Measurements from ENCODE around the gene PLAC1.

DNA sequence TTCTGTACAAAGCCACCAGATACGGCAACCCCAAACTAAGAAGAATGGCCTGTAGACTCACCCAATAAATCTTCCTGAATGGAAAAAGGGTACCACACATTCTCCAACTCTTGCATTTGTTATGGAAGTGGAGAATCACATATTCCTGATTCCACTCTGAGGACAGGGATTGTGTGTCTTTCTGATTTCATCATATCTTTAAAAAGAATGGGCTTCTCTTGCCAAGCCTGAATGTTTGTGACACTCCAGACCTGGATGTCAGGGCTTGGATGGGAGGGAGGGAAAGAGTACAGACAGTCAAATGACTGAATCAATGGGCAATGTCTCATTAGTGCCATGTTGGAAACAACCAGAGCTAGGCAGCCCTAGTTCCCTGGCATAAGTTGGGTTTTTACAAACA is 77.4 kb downstream of the PLAC1 start:
- TF ChIP-seq, protein P1, sequence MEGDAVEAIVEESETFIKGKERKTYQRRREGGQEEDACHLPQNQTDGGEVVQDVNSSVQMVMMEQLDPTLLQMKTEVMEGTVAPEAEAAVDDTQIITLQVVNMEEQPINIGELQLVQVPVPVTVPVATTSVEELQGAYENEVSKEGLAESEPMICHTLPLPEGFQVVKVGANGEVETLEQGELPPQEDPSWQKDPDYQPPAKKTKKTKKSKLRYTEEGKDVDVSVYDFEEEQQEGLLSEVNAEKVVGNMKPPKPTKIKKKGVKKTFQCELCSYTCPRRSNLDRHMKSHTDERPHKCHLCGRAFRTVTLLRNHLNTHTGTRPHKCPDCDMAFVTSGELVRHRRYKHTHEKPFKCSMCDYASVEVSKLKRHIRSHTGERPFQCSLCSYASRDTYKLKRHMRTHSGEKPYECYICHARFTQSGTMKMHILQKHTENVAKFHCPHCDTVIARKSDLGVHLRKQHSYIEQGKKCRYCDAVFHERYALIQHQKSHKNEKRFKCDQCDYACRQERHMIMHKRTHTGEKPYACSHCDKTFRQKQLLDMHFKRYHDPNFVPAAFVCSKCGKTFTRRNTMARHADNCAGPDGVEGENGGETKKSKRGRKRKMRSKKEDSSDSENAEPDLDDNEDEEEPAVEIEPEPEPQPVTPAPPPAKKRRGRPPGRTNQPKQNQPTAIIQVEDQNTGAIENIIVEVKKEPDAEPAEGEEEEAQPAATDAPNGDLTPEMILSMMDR (IDR thresholded peaks at IDR 0.05; ENCODE audit: poor library complexity) = no peak
- no peak for TF ChIP-seq EZH2 (IDR thresholded peaks at IDR 0.05; ENCODE audit: borderline replicate concordance)
